ENCODE data around the gene MYO5B.
A peak's percentile ranks its signal among the peaks of the same experiment; 100 is the strongest.

The MYO5B gene

DNA sequence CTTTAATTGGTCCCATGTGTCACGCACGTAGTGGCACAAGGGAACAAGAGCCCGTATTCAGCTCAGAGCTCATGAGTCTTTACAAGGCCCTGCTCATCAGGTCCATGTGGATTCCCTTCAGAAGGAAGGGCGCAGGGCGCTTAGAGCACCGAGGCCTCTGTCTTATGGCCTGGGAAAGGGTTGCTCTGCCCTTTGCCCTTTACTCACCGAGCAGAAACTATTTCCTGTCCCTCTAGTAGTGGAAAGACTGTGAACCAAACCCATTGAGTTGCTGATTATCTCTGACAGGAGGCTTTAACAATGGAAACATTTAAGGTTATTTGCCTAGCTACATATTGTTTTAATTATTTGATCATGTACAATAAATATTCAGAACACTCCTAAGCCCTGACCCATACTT lies 279.6 kb downstream of the MYO5B start:
- Mint-ChIP-seq H3K9me3 (peaks cover 10 to 14% of the 10 kb centered on the region in 2 donors), H3K4me3 (no peak overlapping the region), H3K36me3 (peaks cover 0 to 2% of the 10 kb centered on the region in 2 donors), H3K27ac (no peak overlapping the region), H3K4me1 (no peaks in the 10 kb centered on the region), H3K27me3 (peaks cover 15 to 19% of the 10 kb centered on the region in 2 donors)
- DNase-seq (no peak), ATAC-seq (replicated peaks) (no peak)

DNA sequence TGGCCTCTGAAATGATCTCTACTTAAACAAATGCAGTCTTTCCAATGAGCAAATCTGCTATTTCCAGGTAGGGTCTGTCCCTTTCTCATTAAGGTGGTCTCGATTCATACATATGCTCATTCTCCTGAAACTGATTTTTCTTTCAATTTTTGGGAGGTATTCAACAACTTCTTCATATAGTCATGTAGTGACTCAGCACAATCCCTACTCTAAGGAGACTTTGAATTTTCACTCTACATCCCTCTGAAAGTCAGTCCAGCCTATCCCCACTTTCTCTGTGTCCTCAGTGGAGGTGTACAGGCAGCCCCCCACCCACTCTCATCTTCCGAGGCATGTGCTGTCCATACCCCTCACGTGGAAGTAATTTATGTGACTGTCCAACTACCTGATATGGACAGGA lies 281.7 kb downstream of the MYO5B start:
- Mint-ChIP-seq H3K36me3 (peaks cover 0 to 2% of the 10 kb centered on the region in 2 donors), H3K27ac (no peak overlapping the region)
- ATAC-seq (replicated peaks), result no peak

DNA sequence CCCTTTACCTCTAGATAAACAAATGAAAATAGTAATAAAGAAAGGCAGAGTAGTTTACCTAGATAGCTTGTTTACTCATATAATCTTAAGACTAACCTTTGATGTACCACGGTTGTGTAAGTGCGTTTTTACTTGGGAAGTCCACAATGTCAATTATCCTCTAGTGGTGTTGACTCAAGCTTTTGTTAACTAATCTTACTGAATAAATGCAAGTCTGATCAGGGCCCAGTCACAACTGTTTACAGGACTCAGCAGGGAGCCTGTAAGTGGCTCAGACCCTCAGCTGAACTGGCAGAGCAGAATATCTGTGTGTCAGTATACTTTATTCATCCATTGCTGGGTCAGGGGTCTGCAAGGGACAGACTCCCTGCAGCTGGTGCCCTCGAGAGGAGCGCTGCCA lies 283.5 kb downstream of the MYO5B start:
- Mint-ChIP-seq H3K4me3 (no peak overlapping the region), H3K27me3 (peaks cover 15 to 22% of the 10 kb centered on the region in 2 donors), H3K4me1 (no peaks in the 10 kb centered on the region), H3K36me3 (peaks cover 0 to 2% of the 10 kb centered on the region in 2 donors), H3K9me3 (peaks cover 10 to 14% of the 10 kb centered on the region in 2 donors), H3K27ac (no peak overlapping the region)
- no peak for ATAC-seq (replicated peaks)
- no peak for DNase-seq

More for the DNA sequence above, 281.7 kb downstream of the MYO5B start:
- DNase-seq, result no peak
- Mint-ChIP-seq H3K27me3 (peaks cover 11 to 16% of the 10 kb centered on the region in 2 donors), H3K9me3 (peaks cover 10 to 14% of the 10 kb centered on the region in 2 donors), H3K4me3 (no peak overlapping the region), H3K4me1 (no peaks in the 10 kb centered on the region)

DNA sequence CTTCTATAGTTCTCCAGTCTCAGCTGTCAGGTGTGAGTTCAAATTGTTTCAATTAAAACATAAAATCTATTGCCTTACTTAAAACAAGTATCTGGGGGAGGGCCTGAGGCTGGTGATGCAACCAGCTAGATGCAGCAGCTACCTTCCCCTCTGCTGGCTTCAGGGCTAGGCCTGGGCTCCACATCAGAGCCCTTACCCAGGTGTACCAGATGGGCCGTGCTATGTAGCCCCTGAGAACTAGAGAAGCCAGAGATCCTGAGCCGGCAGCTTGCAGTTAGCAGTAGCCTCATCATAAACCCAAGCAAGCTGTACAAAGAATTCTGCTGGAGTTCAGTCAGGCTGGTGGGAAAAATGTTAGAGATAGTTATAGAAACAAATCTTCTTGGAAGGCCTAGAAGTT lies 284.0 kb downstream of the MYO5B start:
- peaks cover 15 to 22% of the 10 kb centered on the region in 2 donors for H3K27me3 Mint-ChIP-seq
- no peaks in the 10 kb centered on the region for H3K4me1 Mint-ChIP-seq
- no peak for DNase-seq
- peaks cover 10 to 14% of the 10 kb centered on the region in 2 donors for H3K9me3 Mint-ChIP-seq
- H3K36me3 Mint-ChIP-seq, result peaks cover 0 to 2% of the 10 kb centered on the region in 2 donors
- ATAC-seq (replicated peaks), result no peak
- H3K4me3 Mint-ChIP-seq, result no peak overlapping the region
- H3K27ac Mint-ChIP-seq, result no peak overlapping the region

DNA sequence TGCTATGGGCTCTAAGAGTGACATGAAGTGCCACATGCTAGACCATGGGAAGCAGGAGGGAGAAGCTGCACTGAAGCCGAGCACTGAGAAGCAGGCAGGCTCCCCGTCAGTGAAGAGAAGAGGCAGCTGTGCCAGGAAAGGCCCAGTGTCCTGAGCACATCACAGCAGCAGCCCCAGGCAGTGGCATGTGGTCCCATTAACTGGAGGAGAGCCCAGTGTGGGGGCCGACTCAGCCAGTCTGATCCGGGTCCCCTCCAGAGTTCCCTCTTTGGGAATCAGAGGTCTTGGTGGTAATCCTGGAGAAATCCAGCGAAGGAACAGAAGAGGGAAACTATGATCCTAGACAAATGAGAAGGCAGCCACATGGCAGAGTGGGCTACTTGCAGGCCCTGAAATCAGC lies 284.9 kb downstream of the MYO5B start:
- Mint-ChIP-seq H3K4me3 (no peak overlapping the region), H3K27ac (no peak overlapping the region), H3K27me3 (peaks cover 19 to 27% of the 10 kb centered on the region in 2 donors), H3K9me3 (peaks cover 10 to 14% of the 10 kb centered on the region in 2 donors), H3K4me1 (no peaks in the 10 kb centered on the region), H3K36me3 (peaks cover 0 to 2% of the 10 kb centered on the region in 2 donors)
- no peak for DNase-seq
- ATAC-seq (replicated peaks), result no peak

DNA sequence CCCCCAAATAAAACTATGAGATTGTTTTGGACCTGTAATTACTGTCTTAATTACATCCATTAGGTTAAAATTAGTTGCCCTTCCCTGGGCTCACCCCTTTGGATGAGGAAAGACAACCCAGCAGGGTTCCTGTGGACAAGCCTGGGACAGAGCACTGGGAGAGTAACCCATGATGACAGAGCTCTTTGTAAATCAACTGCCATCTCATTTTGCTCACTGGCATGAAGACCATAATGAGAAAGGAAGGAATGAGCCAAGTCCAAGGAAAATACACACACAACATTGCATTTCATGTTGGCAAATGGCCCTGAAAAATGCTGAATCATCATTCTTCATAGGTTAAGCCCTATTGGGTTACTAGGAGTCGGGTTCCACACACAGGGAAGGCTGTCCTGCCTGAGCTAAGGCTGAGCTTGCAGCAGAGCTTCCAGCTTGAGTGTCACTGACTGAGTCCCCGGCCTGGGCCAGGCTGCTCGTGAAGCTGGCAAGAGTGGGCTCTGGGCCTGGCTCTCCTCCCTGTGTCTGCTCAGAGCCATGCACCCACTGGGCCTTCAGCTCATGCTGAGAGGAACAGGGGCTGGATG lies 287.5 kb downstream of the MYO5B start:
- Mint-ChIP-seq H3K9me3 (peaks cover 0 to 4% of the 10 kb centered on the region in 2 donors), H3K4me1 (no peaks in the 10 kb centered on the region), H3K27ac (no peak overlapping the region), H3K27me3 (peaks cover 15 to 18% of the 10 kb centered on the region in 2 donors), H3K4me3 (no peak overlapping the region), H3K36me3 (peaks cover 0 to 2% of the 10 kb centered on the region in 2 donors)
- ATAC-seq (replicated peaks) (no peak), DNase-seq (no peak)

DNA sequence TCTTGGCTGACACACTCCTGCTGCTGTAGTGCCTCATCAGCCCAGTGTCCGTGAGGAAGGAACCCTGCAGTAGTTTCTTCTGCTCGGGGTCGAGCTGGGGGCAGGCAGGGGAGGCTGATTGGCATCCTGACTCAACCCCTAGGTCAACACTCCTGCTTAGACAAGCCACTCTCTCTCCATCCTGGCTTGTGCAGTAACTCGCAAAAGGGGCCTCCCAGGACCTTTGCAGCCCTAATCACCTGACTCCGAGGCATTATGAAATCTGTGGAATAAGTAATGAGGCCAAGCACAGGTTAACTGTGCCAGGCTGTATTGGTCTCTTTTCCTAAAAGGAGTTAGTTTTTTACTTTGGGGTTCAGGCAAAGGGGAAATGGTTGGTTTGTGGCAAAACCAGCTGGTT lies 289.2 kb downstream of the MYO5B start:
- Mint-ChIP-seq H3K4me3 (no peak overlapping the region), H3K27ac (no peak overlapping the region), H3K4me1 (no peaks in the 10 kb centered on the region), H3K27me3 (peaks cover 15 to 18% of the 10 kb centered on the region in 2 donors), H3K9me3 (no peaks in the 10 kb centered on the region), H3K36me3 (no peaks in the 10 kb centered on the region)
- no peak for ATAC-seq (replicated peaks)
- DNase-seq, result no peak

DNA sequence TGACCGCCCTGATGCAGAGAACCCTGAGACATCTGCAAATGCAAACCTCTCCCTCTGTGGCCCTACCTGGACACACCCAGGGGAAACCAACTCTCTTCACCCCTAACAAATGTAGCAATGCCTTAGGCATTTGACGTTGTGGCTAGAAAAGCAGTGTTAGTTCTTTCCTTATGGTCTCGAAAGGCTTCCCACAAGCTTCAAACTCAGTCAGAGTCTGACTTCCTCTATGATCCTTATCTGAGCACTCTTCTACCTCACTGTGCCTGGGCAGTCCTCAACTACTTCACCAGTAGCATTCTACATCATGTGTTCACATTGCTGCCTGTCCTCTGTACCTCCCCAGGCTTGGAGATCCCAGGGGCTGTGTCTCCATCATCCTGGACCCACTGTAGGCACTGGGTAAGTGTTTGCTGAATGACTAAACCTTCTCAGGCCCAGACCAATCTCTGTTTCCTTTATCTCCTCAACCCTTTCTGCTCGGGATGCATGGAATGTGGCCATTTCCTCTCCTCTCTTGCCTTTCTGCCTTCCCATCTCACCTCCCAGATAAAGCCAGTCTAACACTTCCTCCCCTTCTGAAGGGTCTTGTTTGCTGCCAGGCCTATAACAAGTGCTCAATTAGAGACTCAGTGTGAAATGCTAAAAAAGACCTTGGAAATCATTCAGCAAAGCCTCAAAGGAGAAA lies 289.9 kb downstream of the MYO5B start:
- Mint-ChIP-seq H3K27ac (no peak overlapping the region), H3K36me3 (no peaks in the 10 kb centered on the region), H3K9me3 (no peaks in the 10 kb centered on the region), H3K4me3 (no peak overlapping the region), H3K4me1 (no peaks in the 10 kb centered on the region), H3K27me3 (peaks cover 13 to 16% of the 10 kb centered on the region in 2 donors)
- ATAC-seq (replicated peaks), result no peak
- no peak for DNase-seq

DNA sequence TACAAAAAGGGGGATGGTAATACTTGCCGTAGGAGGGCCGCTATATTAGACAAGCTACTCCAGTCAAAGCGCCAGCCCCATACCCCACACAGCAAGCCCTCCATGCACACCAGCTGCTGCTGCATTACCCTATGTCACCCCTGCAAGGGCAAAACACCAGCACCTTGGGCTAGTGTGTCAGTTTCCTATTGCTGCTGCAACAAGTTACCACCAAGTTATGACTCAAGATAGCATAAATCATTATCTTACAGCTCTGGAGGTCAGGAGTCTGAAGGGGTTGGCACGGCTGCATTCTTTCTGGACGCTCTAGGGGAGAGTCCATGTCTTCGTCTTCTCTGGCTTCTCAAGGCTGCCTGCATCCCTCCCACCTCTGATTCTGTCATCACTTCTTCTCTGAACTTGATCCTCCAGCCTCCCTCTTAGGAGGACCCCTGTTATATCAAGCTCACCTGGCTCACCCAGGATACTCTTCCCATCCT lies 293.0 kb downstream of the MYO5B start:
- H3K27ac Mint-ChIP-seq, result no peak overlapping the region
- DNase-seq, result no peak
- ATAC-seq (replicated peaks), result no peak

DNA sequence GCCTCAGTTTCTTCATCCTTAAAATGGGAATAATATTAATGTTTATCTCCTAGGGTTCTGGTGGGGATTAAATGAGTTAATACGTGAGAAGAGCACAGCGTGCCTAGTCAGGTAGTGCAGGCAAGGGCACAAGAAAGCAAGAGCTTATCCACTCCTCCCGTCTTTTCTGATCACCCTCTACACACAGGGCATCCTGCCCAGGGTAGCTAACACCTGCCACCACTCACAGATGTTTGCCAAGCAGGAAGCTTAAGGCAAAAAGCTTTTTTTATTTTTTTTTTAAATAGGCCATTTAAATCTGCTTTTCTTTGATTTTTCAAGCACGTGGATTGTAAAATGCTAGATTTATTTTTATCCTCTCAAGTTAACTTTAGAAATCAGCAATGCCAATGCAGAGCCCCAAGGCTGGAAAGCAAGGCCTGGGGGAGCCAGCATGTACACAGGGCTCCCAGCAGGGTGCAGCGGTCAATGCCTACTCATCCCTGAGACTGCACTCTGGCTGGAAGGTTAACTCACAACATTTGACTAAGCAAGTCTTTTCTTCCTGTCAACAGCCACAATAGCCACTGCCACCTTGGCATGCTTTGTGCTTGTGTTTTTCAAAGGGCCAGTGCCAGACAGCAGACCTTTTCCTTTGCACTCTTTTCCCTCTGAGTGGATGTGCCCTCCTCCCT lies 295.2 kb downstream of the MYO5B start:
- no peak overlapping the region for H3K4me3 Mint-ChIP-seq
- peaks cover 9% of the 10 kb centered on the region in 2 donors for H3K27me3 Mint-ChIP-seq

More for the DNA sequence above, 293.0 kb downstream of the MYO5B start:
- Mint-ChIP-seq H3K4me1 (no peaks in the 10 kb centered on the region), H3K9me3 (no peaks in the 10 kb centered on the region), H3K36me3 (no peaks in the 10 kb centered on the region), H3K4me3 (no peak overlapping the region), H3K27me3 (peaks cover 9 to 10% of the 10 kb centered on the region in 2 donors)

DNA sequence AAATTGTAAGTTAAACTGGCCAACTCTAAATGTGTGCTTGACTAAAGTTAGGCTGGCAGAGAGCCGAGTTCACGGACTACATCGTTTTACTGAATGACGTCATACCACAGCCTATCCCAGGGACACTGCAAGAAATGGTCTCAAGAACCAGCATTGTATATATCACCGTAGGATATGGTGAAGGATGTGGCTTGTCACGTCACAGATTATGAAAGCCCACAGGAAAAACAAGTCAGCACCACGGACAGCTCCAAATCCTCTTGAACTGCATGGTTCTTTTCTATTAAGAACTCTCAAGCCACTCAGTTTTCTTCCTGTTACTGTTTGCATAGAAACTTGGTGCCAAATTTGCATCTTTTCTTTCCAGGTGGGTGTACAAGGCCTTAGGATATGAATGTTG lies 296.5 kb downstream of the MYO5B start:
- ATAC-seq (replicated peaks) (peak in 1 of 2 donors; percentile 33), DNase-seq (no peak)
- Mint-ChIP-seq H3K4me3 (no peak overlapping the region), H3K9me3 (no peaks in the 10 kb centered on the region), H3K27me3 (peaks cover 9 to 11% of the 10 kb centered on the region in 2 donors), H3K27ac (no peak overlapping the region), H3K36me3 (no peaks in the 10 kb centered on the region), H3K4me1 (no peaks in the 10 kb centered on the region)

More for the DNA sequence above, 295.2 kb downstream of the MYO5B start:
- ATAC-seq (replicated peaks) (no peak), DNase-seq (no peak)
- H3K36me3 Mint-ChIP-seq, result no peaks in the 10 kb centered on the region
- H3K9me3 Mint-ChIP-seq, result no peaks in the 10 kb centered on the region
- H3K4me1 Mint-ChIP-seq, result no peaks in the 10 kb centered on the region
- no peak overlapping the region for H3K27ac Mint-ChIP-seq

DNA sequence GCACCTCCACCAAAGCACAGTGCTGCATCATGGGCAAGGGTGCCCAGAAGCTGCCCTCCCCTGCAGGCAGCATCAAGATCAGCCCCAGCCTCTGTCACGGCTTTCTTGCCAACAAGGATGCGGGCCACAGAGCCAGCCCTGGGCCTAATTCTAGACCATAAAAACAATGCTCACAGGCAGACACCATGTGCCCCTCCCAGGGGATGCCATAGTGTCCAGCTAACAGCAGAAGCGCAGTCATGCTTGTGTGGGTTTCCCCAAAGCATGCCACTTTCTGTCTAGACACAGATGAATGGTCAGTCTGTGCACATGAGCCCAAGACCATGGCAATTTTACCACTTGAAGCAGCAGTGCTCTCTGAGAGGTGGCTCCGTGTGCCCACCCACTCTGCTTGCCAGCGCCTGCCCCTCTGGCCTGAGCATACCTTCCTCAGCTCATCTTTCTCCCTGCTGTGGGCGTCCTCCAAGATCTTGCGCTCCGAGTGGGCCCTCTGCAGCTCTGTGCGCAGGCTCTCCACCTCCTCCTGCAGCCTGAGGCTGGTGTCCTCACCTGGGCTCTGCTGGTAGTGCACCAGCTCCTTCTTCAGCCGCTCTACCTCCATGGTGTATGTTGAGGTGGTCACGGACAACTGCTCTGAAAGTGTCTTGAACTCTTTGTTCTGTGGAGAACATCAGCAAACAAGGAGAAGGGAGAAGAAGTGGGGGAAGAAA lies 300.3 kb downstream of the MYO5B start:
- Mint-ChIP-seq H3K9me3 (no peaks in the 10 kb centered on the region), H3K27ac (no peak overlapping the region)
- ATAC-seq (replicated peaks), result no peak

DNA sequence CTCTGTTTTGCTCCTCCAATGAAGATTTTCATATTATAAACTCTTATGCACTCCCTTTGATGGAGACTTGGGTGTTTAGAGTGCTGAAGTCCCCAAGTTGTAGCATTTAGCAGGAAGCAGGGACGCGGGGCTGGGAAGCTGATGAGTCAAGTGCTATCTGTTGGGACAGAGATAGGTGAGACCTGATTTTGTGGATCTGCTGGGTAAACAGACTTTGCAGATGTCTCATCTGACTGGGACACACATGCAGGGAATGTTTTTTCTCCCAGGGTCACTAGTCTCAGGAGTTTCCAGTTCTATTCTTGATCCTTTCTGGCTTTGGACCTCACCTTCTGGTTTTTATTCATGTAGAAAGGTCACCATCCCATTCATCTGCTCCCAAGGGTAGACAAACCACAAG lies 301.9 kb downstream of the MYO5B start:
- Mint-ChIP-seq H3K9me3 (no peaks in the 10 kb centered on the region), H3K4me1 (no peaks in the 10 kb centered on the region), H3K27ac (no peak overlapping the region), H3K4me3 (no peak overlapping the region), H3K27me3 (peaks cover 13 to 27% of the 10 kb centered on the region in 2 donors), H3K36me3 (no peaks in the 10 kb centered on the region)
- ATAC-seq (replicated peaks), result no peak
- DNase-seq, result no peak

More for the DNA sequence above, 300.3 kb downstream of the MYO5B start:
- Mint-ChIP-seq H3K4me1 (no peaks in the 10 kb centered on the region), H3K36me3 (no peaks in the 10 kb centered on the region), H3K4me3 (no peak overlapping the region), H3K27me3 (peaks cover 13 to 21% of the 10 kb centered on the region in 2 donors)
- DNase-seq, result no peak

All from stimulated activated naive B cell treated with anti-CD40 and anti-IgM and Interleukin-4, amounts not matched to agents 10 μg/mL and 1 μg/mL and 100 μg/mL, for 72 hours (primary cell).